A673 (cell line): ENCODE measurements around the gene FAM151B. TPM values are rescaled to one million over a fixed set of nuclear protein-coding genes. Genes with fewer than 3 reads are reported as not detected.

Experiments used
- BruUV-seq: library from RNA; stranded (reverse); fragments of 400-500 nt; replicated peaks from 2 replicates; lab custom pipeline; 2021; lab: Mats Ljungman, UMichigan
- CTCF ChIA-PET: fragments of 300-600 bp; sonication (Branson Sonifier 250); formaldehyde crosslinking; loops from one replicate; lab custom pipeline; 2022; ENCODE audit warnings: antibody characterized with exemption; lab: Charles Lee
- POLR2A ChIA-PET: fragments of 300-600 bp; sonication (Branson Sonifier 250); formaldehyde crosslinking; loops from one replicate; lab custom pipeline; 2022; ENCODE audit warnings: antibody characterized with exemption; ENCODE audit not compliant: low non-redundant PET; lab: Charles Lee
- DNase-seq: peaks from one replicate; pipeline ENCODE4 v3.0.0-alpha.2; 2015; ENCODE audit warnings: low spot score
- H3K27ac ChIP-seq: fragments of 200-600 bp; sonication (generic); 2 replicates; pipeline ENCODE4 v1.5.1; 2016; ENCODE audit warnings: mixed run types, low read depth, mild to moderate bottlenecking, mixed read lengths, antibody characterized with exemption, low read length; ENCODE audit not compliant: poor library complexity, severe bottlenecking
- H3K27me3 ChIP-seq: fragments of 200-600 bp; sonication (generic); replicated peaks from 2 replicates; pipeline ENCODE4 v1.6.1; 2017; ENCODE audit warnings: mixed run types, low read depth, mild to moderate bottlenecking, mixed read lengths, antibody characterized with exemption, low read length; ENCODE audit not compliant: insufficient read depth, poor library complexity
- H3K36me3 ChIP-seq: fragments of 200-600 bp; sonication (generic); 2 replicates; pipeline ENCODE4 v1.6.1; 2016; ENCODE audit warnings: mixed run types, mild to moderate bottlenecking, mixed read lengths, antibody characterized with exemption, low read length; ENCODE audit not compliant: insufficient read depth, poor library complexity, severe bottlenecking
- H3K4me1 ChIP-seq: fragments of 200-600 bp; sonication (generic); 2 replicates; pipeline ENCODE4 v1.6.1; 2017; ENCODE audit warnings: mixed run types, mild to moderate bottlenecking, mixed read lengths, antibody characterized with exemption, low read length; ENCODE audit not compliant: insufficient read depth, poor library complexity, severe bottlenecking
- H3K4me3 ChIP-seq: fragments of 200-600 bp; sonication (generic); 2 replicates; pipeline ENCODE4 v1.5.1; 2016; ENCODE audit warnings: low read depth, mixed run types, mild to moderate bottlenecking, mixed read lengths, low read length; ENCODE audit not compliant: poor library complexity, severe bottlenecking
- H3K9me3 ChIP-seq: fragments of 200-600 bp; sonication (generic); 2 replicates; pipeline ENCODE4 v1.6.1; 2016; ENCODE audit warnings: mixed run types, low read depth, mild to moderate bottlenecking, mixed read lengths, antibody characterized with exemption, low read length; ENCODE audit not compliant: poor library complexity, severe bottlenecking
- EZH2 ChIP-seq: fragments of 200-600 bp; sonication (generic); IDR thresholded peaks from 2 replicates; pipeline ENCODE4 v1.6.1; 2017; ENCODE audit warnings: borderline replicate concordance, low read depth, mild to moderate bottlenecking, mixed read lengths, antibody characterized with exemption, low read length; ENCODE audit not compliant: poor library complexity, severe bottlenecking
- intact Hi-C: fragments of 100-400 bp; cut with micrococcal nuclease; formaldehyde crosslinking; loops from one replicate; pipeline ENCODE4 v1.10.0; 2022; ENCODE audit not compliant: unreplicated experiment
- total RNA-seq: library from RNA; stranded (reverse); gene quantifications from 2 replicates; pipeline ENCODE4 v1.2.3, GENCODE V29; 2021
- TF ChIP-seq, protein P1 (sequence below): fragments of 300-800, 200-600 bp; sonication (generic); conservative IDR thresholded peaks from 2 replicates; pipeline ENCODE4 v1.5.1; 2017; ENCODE audit warnings: low read depth, mild to moderate bottlenecking, antibody characterized with exemption, low read length, moderate library complexity, mixed read lengths

FAM151B gene
- total RNA-seq, 1 experiment from 2014 or later, result 4.0 TPM

DNA sequence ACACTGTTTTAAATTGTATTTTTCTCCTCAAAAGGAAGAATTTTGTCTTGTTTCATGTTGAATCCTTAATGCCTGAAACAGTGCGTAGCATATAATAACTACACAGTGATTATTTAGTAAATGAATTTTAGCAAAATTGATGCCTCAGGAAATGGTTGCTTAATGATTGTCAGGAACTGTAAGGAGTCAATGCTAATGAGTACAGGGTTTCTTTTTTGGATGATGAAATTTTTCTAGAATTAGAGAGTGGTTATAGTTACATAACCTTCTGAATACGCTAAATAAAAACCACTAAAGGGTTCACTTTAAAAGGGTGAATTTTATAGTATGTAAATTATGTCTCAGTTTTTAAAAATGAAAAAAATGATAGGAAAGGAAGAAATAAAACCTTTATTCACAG, 14.9 kb downstream of the FAM151B start:
- Histone ChIP-seq H3K4me1 (peaks cover 7% of the 10 kb centered on the region), H3K36me3 (no peaks in the 10 kb centered on the region), H3K9me3 (no peaks in the 10 kb centered on the region), H3K4me3 (no peak overlapping the region), H3K27ac (no peak overlapping the region), H3K27me3 (no peaks in the 10 kb centered on the region)
- intact Hi-C loops, result no loop called here
- no peak for DNase-seq
- ChIA-PET POLR2A (no interaction called here), CTCF (no interaction called here)
- no TSS peak for BruUV-seq
- TF ChIP-seq EZH2, result no peak
- TF ChIP-seq, protein P1, sequence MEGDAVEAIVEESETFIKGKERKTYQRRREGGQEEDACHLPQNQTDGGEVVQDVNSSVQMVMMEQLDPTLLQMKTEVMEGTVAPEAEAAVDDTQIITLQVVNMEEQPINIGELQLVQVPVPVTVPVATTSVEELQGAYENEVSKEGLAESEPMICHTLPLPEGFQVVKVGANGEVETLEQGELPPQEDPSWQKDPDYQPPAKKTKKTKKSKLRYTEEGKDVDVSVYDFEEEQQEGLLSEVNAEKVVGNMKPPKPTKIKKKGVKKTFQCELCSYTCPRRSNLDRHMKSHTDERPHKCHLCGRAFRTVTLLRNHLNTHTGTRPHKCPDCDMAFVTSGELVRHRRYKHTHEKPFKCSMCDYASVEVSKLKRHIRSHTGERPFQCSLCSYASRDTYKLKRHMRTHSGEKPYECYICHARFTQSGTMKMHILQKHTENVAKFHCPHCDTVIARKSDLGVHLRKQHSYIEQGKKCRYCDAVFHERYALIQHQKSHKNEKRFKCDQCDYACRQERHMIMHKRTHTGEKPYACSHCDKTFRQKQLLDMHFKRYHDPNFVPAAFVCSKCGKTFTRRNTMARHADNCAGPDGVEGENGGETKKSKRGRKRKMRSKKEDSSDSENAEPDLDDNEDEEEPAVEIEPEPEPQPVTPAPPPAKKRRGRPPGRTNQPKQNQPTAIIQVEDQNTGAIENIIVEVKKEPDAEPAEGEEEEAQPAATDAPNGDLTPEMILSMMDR, result no peak

- TF ChIP-seq, protein P1, result no peak
- TF ChIP-seq EZH2, result no peak
- intact Hi-C loops, result no loop called here
- H3K36me3 ChIP-seq, result no peaks in the 10 kb centered on the region
- no peaks in the 10 kb centered on the region for H3K27me3 ChIP-seq
- DNase-seq, result no peak
- no TSS peak for BruUV-seq
- no peak overlapping the region for H3K27ac ChIP-seq
- H3K4me1 ChIP-seq, result peaks cover 7% of the 10 kb centered on the region
- ChIA-PET CTCF (interaction anchor here (0.6 kb wide), 1 partner anchor 122 kb away, joined by 3 read pairs; no protein-coding TSS in a partner anchor), POLR2A (no interaction called here)
- no peak overlapping the region for H3K4me3 ChIP-seq
- H3K9me3 ChIP-seq, result no peaks in the 10 kb centered on the region
These were observed 15.7 kb downstream of the FAM151B start for GRCh38 chr5:80503641-80504040.

GRCh38 chr5:80504833-80505232, 16.9 kb downstream of the FAM151B start:
- intact Hi-C loops, result no loop called here
- BruUV-seq, result no TSS peak
- POLR2A ChIA-PET, result no interaction called here
- CTCF ChIA-PET, result no interaction called here
- Histone ChIP-seq H3K4me3 (no peak overlapping the region), H3K27me3 (no peaks in the 10 kb centered on the region), H3K36me3 (no peaks in the 10 kb centered on the region), H3K9me3 (no peaks in the 10 kb centered on the region), H3K4me1 (peaks cover 7% of the 10 kb centered on the region), H3K27ac (no peak overlapping the region)
- no peak for DNase-seq
- TF ChIP-seq, protein P1, result no peak
- TF ChIP-seq EZH2, result no peak
